GM06990 (cell line): ENCODE results near the gene ACTN3.

Experiments used
- DNase-seq: peaks from one replicate; pipeline ENCODE4 v3.0.0-alpha.2; 2011; ENCODE audit not compliant: insufficient read length; ENCODE audit errors: extremely low read depth
- H3K27me3 ChIP-seq: replicated peaks from 2 replicates; pipeline ENCODE4 v1.6.0; 2011; ENCODE audit warnings: low read length; ENCODE audit not compliant: control insufficient read depth, insufficient read depth
- H3K36me3 ChIP-seq: 2 replicates; pipeline ENCODE4 v1.5.1; 2011; ENCODE audit warnings: low read length; ENCODE audit not compliant: control insufficient read depth, insufficient read depth
- H3K4me3 ChIP-seq: replicated peaks from 2 replicates; pipeline ENCODE4 v1.5.1; 2011; ENCODE audit warnings: low read depth, mild to moderate bottlenecking, control low read depth, low read length
- CTCF ChIP-seq: IDR thresholded peaks from 2 replicates; pipeline ENCODE4 v1.5.1; 2011; ENCODE audit warnings: low read length, control low read depth, mild to moderate bottlenecking, inconsistent platforms; ENCODE audit not compliant: insufficient read depth, poor library complexity, severe bottlenecking

Gene ACTN3

GRCh38 chr11:66550887-66551286 is 4.2 kb downstream of the ACTN3 start:
- TF ChIP-seq CTCF, result no peak
- H3K27me3 ChIP-seq, result no peaks in the 10 kb centered on the region; the same call in 1 of the 2 replicates
- no peak for DNase-seq
- H3K36me3 ChIP-seq, result no peaks in the 10 kb centered on the region
- no peak overlapping the region for H3K4me3 ChIP-seq

DNA sequence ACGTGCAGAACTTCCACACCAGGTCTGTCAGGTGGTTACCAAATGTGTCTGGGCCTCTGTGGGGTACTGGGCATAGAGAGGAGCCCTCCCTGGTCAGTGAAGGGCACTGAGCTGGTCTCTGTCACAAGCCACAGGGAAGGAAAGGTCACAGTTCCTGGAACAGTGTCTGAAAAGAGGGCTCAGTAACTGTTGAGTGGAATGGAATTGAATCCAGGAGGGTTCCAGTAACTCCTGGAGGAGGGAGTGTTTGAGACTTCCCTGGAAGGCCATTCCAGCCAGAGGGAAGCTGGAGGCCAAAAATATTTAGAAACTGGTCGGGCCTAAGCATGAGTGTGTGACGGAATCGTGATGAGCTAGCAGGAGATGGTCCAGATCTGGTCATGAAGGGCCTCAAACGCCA is 7.9 kb downstream of the ACTN3 start:
- no peaks in the 10 kb centered on the region for H3K36me3 ChIP-seq

GRCh38 chr11:66555416-66555815 is 8.7 kb downstream of the ACTN3 start:
- no peak for TF ChIP-seq CTCF
- H3K4me3 ChIP-seq, result no peak overlapping the region
- no peak for DNase-seq
- H3K36me3 ChIP-seq, result no peaks in the 10 kb centered on the region
- H3K27me3 ChIP-seq, result no peaks in the 10 kb centered on the region

More for the DNA sequence above, 7.9 kb downstream of the ACTN3 start:
- no peak for DNase-seq
- no peak for TF ChIP-seq CTCF
- Histone ChIP-seq H3K4me3 (no peak overlapping the region), H3K27me3 (no peaks in the 10 kb centered on the region)

DNA sequence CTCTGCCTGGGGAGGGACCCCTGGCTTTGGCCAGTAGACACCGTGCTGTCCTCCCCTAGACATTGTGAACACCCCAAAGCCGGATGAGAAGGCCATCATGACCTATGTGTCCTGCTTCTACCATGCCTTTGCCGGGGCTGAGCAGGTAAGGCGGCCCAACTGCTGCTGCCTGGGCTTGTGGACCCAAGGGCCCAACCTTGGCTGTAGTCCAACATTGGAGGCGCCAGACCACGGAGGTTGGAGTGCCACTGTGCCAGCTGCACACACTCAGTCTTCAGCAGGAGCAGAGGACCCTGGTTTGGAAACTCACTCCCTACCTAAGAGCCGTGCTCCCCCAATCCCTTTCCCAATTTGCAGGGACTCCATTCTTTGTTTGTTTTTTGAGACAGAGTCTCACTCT is 9.4 kb downstream of the ACTN3 start:
- Histone ChIP-seq H3K27me3 (no peaks in the 10 kb centered on the region), H3K36me3 (no peaks in the 10 kb centered on the region), H3K4me3 (no peak overlapping the region)
- no peak for TF ChIP-seq CTCF
- no peak for DNase-seq

DNA sequence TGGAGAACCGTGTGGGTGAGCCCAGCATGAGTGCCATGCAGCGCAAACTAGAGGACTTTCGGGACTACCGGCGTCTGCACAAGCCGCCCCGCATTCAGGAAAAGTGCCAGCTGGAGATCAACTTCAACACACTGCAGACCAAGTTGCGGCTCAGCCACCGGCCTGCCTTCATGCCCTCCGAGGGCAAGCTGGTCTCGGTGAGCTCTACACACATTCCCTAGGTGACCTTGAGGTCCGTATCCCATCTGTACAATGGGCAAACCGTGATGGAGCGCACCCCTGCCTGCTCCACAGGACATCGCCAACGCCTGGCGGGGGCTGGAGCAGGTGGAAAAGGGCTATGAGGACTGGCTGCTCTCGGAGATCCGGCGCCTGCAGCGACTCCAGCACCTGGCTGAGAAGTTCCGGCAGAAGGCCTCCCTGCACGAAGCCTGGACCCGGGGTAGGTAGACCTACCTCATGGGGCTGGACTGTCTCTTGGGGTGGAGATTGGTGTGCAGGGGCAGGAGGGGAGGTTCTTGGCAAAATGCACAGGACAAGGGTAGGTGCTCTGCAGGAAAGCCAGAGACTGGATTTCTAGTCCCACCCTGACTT is 11.1 kb downstream of the ACTN3 start:
- DNase-seq, result no peak
- TF ChIP-seq CTCF, result no peak
- no peaks in the 10 kb centered on the region for H3K36me3 ChIP-seq
- H3K4me3 ChIP-seq, result no peak overlapping the region
- H3K27me3 ChIP-seq, result no peaks in the 10 kb centered on the region
